IMR-90 (cell line): ENCODE results near the gene MAOA.

Source experiments
- BHLHE40 ChIP-seq: fragments of 150-350 bp; IDR thresholded peaks from 2 replicates; pipeline ENCODE4 v1.6.1; 2016; ENCODE audit warnings: mild to moderate bottlenecking, low read depth, low read length
- CTCF ChIP-seq: conservative IDR thresholded peaks from 2 replicates; pipeline ENCODE4 v1.5.1; 2012; ENCODE audit warnings: mild to moderate bottlenecking, low read depth, low read length, improper control_type of control experiment
- MXI1 ChIP-seq: IDR thresholded peaks from 2 replicates; pipeline ENCODE4 v1.6.1; 2012; ENCODE audit warnings: low read depth, mild to moderate bottlenecking, low read length, moderate library complexity, borderline replicate concordance
- POLR2A ChIP-seq: IDR thresholded peaks from 2 replicates; pipeline ENCODE4 v1.6.1; 2012; ENCODE audit warnings: mild to moderate bottlenecking, low read depth, low read length
- RAD21 ChIP-seq: IDR thresholded peaks from 2 replicates; pipeline ENCODE4 v1.6.1; 2012; ENCODE audit warnings: low read length, improper control_type of control experiment
- RCOR1 ChIP-seq: IDR thresholded peaks from 2 replicates; pipeline ENCODE4 v1.6.1; 2012; ENCODE audit warnings: mild to moderate bottlenecking, low read length, improper control_type of control experiment; ENCODE audit not compliant: insufficient replicate concordance
- TF ChIP-seq, protein P1 (sequence below): fragments of 150-350 bp; IDR thresholded peaks from 2 replicates; pipeline ENCODE4 v1.6.1; 2017; ENCODE audit warnings: mild to moderate bottlenecking, antibody characterized with exemption, low read length, low read depth

GRCh38 chrX:43747476-43747875 is 91.4 kb downstream of the MAOA start:
- no peak for TF ChIP-seq CTCF
- no peak for TF ChIP-seq RAD21
- no peak for TF ChIP-seq MXI1
- no peak for TF ChIP-seq POLR2A
- TF ChIP-seq RCOR1, result no peak
- TF ChIP-seq, protein P1, sequence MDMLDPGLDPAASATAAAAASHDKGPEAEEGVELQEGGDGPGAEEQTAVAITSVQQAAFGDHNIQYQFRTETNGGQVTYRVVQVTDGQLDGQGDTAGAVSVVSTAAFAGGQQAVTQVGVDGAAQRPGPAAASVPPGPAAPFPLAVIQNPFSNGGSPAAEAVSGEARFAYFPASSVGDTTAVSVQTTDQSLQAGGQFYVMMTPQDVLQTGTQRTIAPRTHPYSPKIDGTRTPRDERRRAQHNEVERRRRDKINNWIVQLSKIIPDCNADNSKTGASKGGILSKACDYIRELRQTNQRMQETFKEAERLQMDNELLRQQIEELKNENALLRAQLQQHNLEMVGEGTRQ, result no peak
- TF ChIP-seq BHLHE40, result no peak
